SK-N-SH treated with all-trans-retinoic acid at 6 μM for 48 hours (cell line): ENCODE measurements around the gene RPL28.

Experiments
- CSDC2 ChIP-seq: fragments of 250-450 bp; sonication (Bioruptor Pico); IDR thresholded peaks from 2 replicates; pipeline ENCODE4 v1.5.0; 2020; ENCODE audit warnings: mild to moderate bottlenecking, moderate library complexity
- TF ChIP-seq, protein P1 (sequence below): fragments of 250-450 bp; sonication (Bioruptor Pico); IDR thresholded peaks from 2 replicates; pipeline ENCODE4 v1.5.1; 2021; ENCODE audit warnings: mild to moderate bottlenecking, moderate library complexity
- TF ChIP-seq, protein P2 (sequence below): fragments of 250-450 bp; sonication (Bioruptor Pico); IDR thresholded peaks from 2 replicates; pipeline ENCODE4 v1.8.0; 2020; ENCODE audit warnings: mild to moderate bottlenecking, moderate library complexity, borderline replicate concordance

DNA sequence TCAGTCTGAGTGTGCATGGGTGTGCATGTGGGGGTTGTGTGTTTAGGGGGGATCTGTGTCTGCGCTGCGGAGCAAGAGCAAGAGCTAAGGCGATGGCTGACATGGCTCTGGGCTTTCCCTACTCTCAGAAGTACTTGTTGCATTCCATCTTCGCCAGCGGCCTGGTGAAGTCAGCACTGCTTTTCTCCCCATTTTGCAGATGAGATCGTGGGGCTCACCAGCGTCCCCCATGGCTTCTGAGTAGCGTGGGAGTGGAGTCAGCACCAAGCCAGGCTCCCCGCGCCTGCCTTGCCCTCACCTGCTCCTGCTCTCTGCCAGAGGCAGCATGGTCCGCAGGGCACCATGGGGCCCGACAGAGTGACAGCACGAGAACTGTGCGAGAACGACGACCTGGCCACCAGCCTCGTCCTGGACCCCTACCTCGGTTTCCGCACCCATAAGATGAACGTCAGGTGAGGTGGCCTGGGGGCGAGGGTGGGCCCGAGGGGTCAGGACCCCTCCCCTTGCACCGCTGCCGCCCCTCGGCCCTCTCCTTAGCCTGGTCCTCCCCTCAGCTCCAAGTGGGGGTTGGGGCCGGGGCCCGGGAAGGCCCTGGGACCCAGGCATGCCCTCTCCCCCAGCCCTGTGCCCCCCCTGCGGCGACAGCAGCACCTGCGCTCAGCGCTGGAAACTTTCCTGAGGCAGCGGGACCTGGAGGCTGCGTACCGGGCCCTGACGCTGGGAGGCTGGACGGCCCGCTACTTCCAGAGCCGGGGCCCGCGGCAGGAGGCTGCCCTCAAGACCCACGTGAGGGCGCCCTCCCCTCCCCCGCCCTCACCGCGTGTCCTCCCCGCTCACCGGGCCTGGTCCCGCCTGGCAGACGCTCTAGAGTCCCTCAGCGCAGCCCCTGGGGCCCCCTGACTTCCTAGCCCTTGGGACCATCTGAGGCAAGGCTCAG, 43.9 kb upstream of the RPL28 start:
- no peak for TF ChIP-seq CSDC2 (CRISPR knock-in tag)
- TF ChIP-seq, protein P1, sequence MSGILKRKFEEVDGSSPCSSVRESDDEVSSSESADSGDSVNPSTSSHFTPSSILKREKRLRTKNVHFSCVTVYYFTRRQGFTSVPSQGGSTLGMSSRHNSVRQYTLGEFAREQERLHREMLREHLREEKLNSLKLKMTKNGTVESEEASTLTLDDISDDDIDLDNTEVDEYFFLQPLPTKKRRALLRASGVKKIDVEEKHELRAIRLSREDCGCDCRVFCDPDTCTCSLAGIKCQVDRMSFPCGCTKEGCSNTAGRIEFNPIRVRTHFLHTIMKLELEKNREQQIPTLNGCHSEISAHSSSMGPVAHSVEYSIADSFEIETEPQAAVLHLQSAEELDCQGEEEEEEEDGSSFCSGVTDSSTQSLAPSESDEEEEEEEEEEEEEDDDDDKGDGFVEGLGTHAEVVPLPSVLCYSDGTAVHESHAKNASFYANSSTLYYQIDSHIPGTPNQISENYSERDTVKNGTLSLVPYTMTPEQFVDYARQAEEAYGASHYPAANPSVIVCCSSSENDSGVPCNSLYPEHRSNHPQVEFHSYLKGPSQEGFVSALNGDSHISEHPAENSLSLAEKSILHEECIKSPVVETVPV (CRISPR knock-in tag) = no peak
- TF ChIP-seq, protein P2, sequence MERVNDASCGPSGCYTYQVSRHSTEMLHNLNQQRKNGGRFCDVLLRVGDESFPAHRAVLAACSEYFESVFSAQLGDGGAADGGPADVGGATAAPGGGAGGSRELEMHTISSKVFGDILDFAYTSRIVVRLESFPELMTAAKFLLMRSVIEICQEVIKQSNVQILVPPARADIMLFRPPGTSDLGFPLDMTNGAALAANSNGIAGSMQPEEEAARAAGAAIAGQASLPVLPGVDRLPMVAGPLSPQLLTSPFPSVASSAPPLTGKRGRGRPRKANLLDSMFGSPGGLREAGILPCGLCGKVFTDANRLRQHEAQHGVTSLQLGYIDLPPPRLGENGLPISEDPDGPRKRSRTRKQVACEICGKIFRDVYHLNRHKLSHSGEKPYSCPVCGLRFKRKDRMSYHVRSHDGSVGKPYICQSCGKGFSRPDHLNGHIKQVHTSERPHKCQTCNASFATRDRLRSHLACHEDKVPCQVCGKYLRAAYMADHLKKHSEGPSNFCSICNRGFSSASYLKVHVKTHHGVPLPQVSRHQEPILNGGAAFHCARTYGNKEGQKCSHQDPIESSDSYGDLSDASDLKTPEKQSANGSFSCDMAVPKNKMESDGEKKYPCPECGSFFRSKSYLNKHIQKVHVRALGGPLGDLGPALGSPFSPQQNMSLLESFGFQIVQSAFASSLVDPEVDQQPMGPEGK (CRISPR knock-in tag) = no peak
